ENCODE measurements around the gene JUN. TPM values are rescaled to one million over a fixed set of nuclear protein-coding genes. Genes with fewer than 3 reads are reported as not detected.

JUN gene
- total and polyA plus RNA-seq, 2 of the 4 experiments (the other 2 are of a cell fraction): 46.6 to 89.1 TPM

- peak overlapping the region; percentile 91 for H2AK5ac ChIP-seq (ENCODE audit: low read depth, low read length)
- H4K8ac ChIP-seq (ENCODE audit: low read depth in 2 of 2, low read length in 2 of 2): peak overlapping the region; percentile 96 to 99
- no peaks in the 10 kb centered on the region for H4K20me1 ChIP-seq (ENCODE audit: insufficient read depth, low read length)
- peak; percentile 89 for DNase-seq
- peak overlapping the region; percentile 91 for H3K18ac ChIP-seq (ENCODE audit: low read depth, low read length)
- intact Hi-C loops (cut with micrococcal nuclease) (loop anchor here (2.0 kb wide), 1 partner anchor 87 kb away; no protein-coding TSS in a partner anchor), in situ Hi-C loops (cut with MboI; ENCODE audit: low sequenced_read_pairs) (loop anchor here (10.0 kb wide), 1 partner anchor 329 kb away; no protein-coding TSS in a partner anchor), dilution Hi-C loops (cut with HindIII; ENCODE audit: low sequenced_read_pairs, unreplicated experiment) (no loop called here)
- peak overlapping the region; percentile 91 for H3K4me2 ChIP-seq (ENCODE audit: low read depth, low read length)
- CTCF ChIA-PET: no interaction called here
- no peaks in the 10 kb centered on the region for H3K27me3 ChIP-seq (ENCODE audit: control insufficient read depth, insufficient read depth, low read length)
- POLR2A ChIA-PET (ENCODE audit: unreplicated experiment): interaction anchor here (0.5 to 0.7 kb wide), 4 partner anchors 75 to 238 kb away, joined by 3 to 14 read pairs (median 4); no protein-coding TSS in a partner anchor
- peak overlapping the region; percentile 97 for H3K56ac ChIP-seq (ENCODE audit: extremely low read depth, insufficient read depth, low read length)
- H2BK120ac ChIP-seq (ENCODE audit: low read depth, low read length): peak overlapping the region; percentile 98
- no peaks in the 10 kb centered on the region for H3K9me3 ChIP-seq (ENCODE audit: control insufficient read depth, insufficient read depth, low read length)
- peak overlapping the region; percentile 97 for H3K27ac ChIP-seq (ENCODE audit: insufficient read depth, low read length)
- BruUV-seq (replicated peaks): no TSS peak
- TF ChIP-seq RAD21 (IDR thresholded peaks at IDR 0.05; ENCODE audit: low read length) (no peak; the same call in 1 of the 2 replicates), USF2 (IDR thresholded peaks at IDR 0.05; ENCODE audit: low read depth, low read length) (no peak), POLR2A (IDR thresholded peaks at IDR 0.05; ENCODE audit: low read depth, low read length) (no peak), SMC3 (IDR thresholded peaks at IDR 0.05; ENCODE audit: low read depth, low read length) (peak; percentile 20; the same call in 1 of the 2 replicates), CTCF (conservative IDR thresholded peaks at IDR 0.05; ENCODE audit: low read depth, low read length) (0 out of 2 replicates have a peak, but pooled peaks have one; percentile 10), MAFK (IDR thresholded peaks at IDR 0.05; ENCODE audit: low read depth, low read length) (no peak), RFX5 (IDR thresholded peaks at IDR 0.05; ENCODE audit: low read depth, low read length) (no peak), BHLHE40 (IDR thresholded peaks at IDR 0.05; ENCODE audit: low read depth, low read length) (no peak; the same call in 1 of the 2 replicates), MAZ (IDR thresholded peaks at IDR 0.05; ENCODE audit: borderline replicate concordance, low read depth, low read length) (peak; percentile 91), CEBPB (IDR thresholded peaks at IDR 0.05; ENCODE audit: low read depth, low read length) (0 out of 2 replicates have a peak, but pooled peaks have one; percentile 4), RCOR1 (IDR thresholded peaks at IDR 0.05; ENCODE audit: insufficient replicate concordance, low read length) (peak; percentile 15)
- peak overlapping the region; percentile 95 for H3K9ac ChIP-seq (ENCODE audit: low read depth, low read length)
- H4K5ac ChIP-seq (ENCODE audit: low read depth, low read length): peak overlapping the region; percentile 96
- peak overlapping the region; percentile 91 for H2AFZ ChIP-seq (replicated peaks; ENCODE audit: low read length, poor library complexity)
- H3K23ac ChIP-seq (ENCODE audit: low read depth, low read length): peak overlapping the region; percentile 94
- H2BK5ac ChIP-seq (ENCODE audit: low read depth, low read length, poor library complexity, severe bottlenecking): peak overlapping the region; percentile 90
- no peaks in the 10 kb centered on the region for H3K36me3 ChIP-seq (ENCODE audit: control insufficient read depth, insufficient read depth, low read length)
- WGBS, 2 experiments (ENCODE audit: extremely low coverage in 2 of 2, insufficient read length in 1 of 2): 0% methylated on average over 25 of the region's 49 CpGs; no CpG with 5 or more reads in 1 of the 2 experiments
- H3K4me1 ChIP-seq (ENCODE audit: control insufficient read depth, insufficient read depth, low read length): peaks cover 16% of the 10 kb centered on the region
- peak overlapping the region; percentile 92 for H2BK15ac ChIP-seq (ENCODE audit: low read depth, low read length)
- peak overlapping the region; percentile 100 for H4K91ac ChIP-seq (ENCODE audit: insufficient read depth, low read depth, low read length)
- peak; percentile 69 for ATAC-seq (ENCODE audit: low read depth)
- H3K4ac ChIP-seq (ENCODE audit: low read depth, low read length): peak overlapping the region; percentile 98
- peaks cover 0 to 8% of the 10 kb centered on the region in 2 experiments; a peak in 2 of 4 replicates for H3K79me1 ChIP-seq (ENCODE audit: low read depth in 1 of 2, low read length in 2 of 2)
- peak overlapping the region; percentile 95 for H3K14ac ChIP-seq (replicated peaks; ENCODE audit: low read depth, low read length)
- H3K4me3 ChIP-seq (ENCODE audit: insufficient read depth, low read depth, low read length): peak overlapping the region; percentile 49
- peak overlapping the region; percentile 95 for H2AK9ac ChIP-seq (replicated peaks; ENCODE audit: low read depth, low read length, poor library complexity)
- peak overlapping the region; percentile 92 for H2BK20ac ChIP-seq (ENCODE audit: low read depth, low read length)
- peaks cover 7% of the 10 kb centered on the region for H3K9me1 ChIP-seq (ENCODE audit: insufficient read depth, low read length)
Measured at GRCh38 chr1:58816072-58816746, 32.4 kb upstream of the JUN start.

Measured in IMR-90 (cell line).